ENCODE measurements around the gene GLRX2.

GLRX2 gene

GRCh38 chr1:193113258-193113991, 8.2 kb upstream of the GLRX2 start:
- TF ChIP-seq CTCF (IDR thresholded peaks at IDR 0.05; ENCODE audit: low read depth, low read length) = no peak
- DNase-seq (ENCODE audit: low read depth in 2 of 2) = no peak
- no peak overlapping the region for H3K4me3 ChIP-seq (replicated peaks in 1 of 2; ENCODE audit: low read depth in 2 of 2, low read length in 2 of 2)

GRCh38 chr1:193111641-193112090, 6.5 kb upstream of the GLRX2 start:
- no peak for TF ChIP-seq CTCF (IDR thresholded peaks at IDR 0.05; ENCODE audit: low read depth, low read length)
- H3K4me3 ChIP-seq (replicated peaks in 1 of 2; ENCODE audit: low read depth in 2 of 2, low read length in 2 of 2) = no peak overlapping the region
- peak; percentile 88 to 92 for DNase-seq (ENCODE audit: low read depth in 2 of 2)

GRCh38 chr1:193110864-193111263, 5.7 kb upstream of the GLRX2 start:
- DNase-seq (ENCODE audit: low read depth in 2 of 2) = no peak
- no peak overlapping the region for H3K4me3 ChIP-seq (replicated peaks in 1 of 2; ENCODE audit: low read depth in 2 of 2, low read length in 2 of 2)
- TF ChIP-seq CTCF (IDR thresholded peaks at IDR 0.05; ENCODE audit: low read depth, low read length) = no peak

DNA sequence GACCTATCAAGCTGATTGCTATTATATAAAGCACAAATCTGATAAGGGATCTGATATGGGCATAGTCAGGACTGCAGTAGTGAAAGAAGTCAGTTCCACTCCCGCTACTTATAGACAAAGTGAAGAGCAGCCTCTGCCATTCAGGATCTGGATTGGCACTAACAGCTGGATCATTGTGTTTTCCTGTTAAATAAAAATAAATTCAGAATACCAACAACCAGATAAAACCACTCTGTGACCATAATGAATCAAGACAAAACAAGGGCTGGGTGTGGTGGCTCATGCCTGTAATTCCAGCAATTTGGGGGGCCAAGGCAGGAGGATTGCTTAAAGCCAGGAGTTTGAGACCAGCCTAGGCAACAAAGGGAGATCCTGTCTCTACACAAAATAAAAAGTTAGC, 5.0 kb upstream of the GLRX2 start:
- no peak overlapping the region for H3K4me3 ChIP-seq (replicated peaks in 1 of 2; ENCODE audit: low read depth in 2 of 2, low read length in 2 of 2)
- TF ChIP-seq CTCF (IDR thresholded peaks at IDR 0.05; ENCODE audit: low read depth, low read length) = no peak
- no peak for DNase-seq (ENCODE audit: low read depth in 2 of 2)

DNA sequence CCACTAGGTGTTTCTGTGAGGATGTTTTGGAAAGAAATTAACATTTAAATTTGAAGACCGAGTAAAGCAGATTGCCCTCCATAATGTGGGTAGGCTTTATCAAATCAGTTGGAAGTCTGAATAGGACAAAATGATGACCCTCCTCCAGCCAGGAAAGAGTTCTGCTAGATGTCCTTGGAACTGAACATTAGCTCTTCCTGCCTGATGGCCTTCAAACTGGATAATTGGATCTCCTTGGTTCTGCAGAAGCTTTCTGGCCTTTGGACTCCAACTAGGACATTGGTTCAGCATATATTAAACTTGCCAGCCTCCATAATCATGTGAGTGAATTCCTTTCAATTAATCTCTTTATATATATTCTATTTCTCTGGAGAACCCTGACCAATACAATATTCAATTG, 4.4 kb upstream of the GLRX2 start:
- no peak for DNase-seq (ENCODE audit: low read depth in 2 of 2)
- no peak for TF ChIP-seq CTCF (IDR thresholded peaks at IDR 0.05; ENCODE audit: low read depth, low read length)
- H3K4me3 ChIP-seq (replicated peaks in 1 of 2; ENCODE audit: low read depth in 2 of 2, low read length in 2 of 2) = no peak overlapping the region

GRCh38 chr1:193108471-193108870, 3.3 kb upstream of the GLRX2 start:
- no peak for DNase-seq (ENCODE audit: low read depth in 2 of 2)
- H3K4me3 ChIP-seq (replicated peaks in 1 of 2; ENCODE audit: low read depth in 2 of 2, low read length in 2 of 2) = no peak overlapping the region
- no peak for TF ChIP-seq CTCF (IDR thresholded peaks at IDR 0.05; ENCODE audit: low read depth, low read length)

- TF ChIP-seq CTCF (IDR thresholded peaks at IDR 0.05; ENCODE audit: low read depth, low read length) = no peak
- peak overlapping the region; percentile 50 to 82 for H3K4me3 ChIP-seq (replicated peaks in 1 of 2; ENCODE audit: low read depth in 2 of 2, low read length in 2 of 2)
- no peak for DNase-seq (ENCODE audit: low read depth in 2 of 2)
Measured at GRCh38 chr1:193105821-193106177, 585 bp upstream of the GLRX2 start.
